GM12874 (cell line): ENCODE measurements around the gene CCT6B.

Source experiments
- CTCF ChIP-seq: IDR thresholded peaks from 2 replicates; pipeline ENCODE4 v1.5.1; 2011; ENCODE audit warnings: low read depth, mild to moderate bottlenecking, control low read depth, low read length, moderate library complexity; ENCODE audit not compliant: insufficient read depth

Gene CCT6B

GRCh38 chr17:34990921-34991365 lies 29.7 kb upstream of the CCT6B start:
- no peak for TF ChIP-seq CTCF

GRCh38 chr17:34989473-34989872 lies 28.2 kb upstream of the CCT6B start:
- TF ChIP-seq CTCF, result no peak

DNA sequence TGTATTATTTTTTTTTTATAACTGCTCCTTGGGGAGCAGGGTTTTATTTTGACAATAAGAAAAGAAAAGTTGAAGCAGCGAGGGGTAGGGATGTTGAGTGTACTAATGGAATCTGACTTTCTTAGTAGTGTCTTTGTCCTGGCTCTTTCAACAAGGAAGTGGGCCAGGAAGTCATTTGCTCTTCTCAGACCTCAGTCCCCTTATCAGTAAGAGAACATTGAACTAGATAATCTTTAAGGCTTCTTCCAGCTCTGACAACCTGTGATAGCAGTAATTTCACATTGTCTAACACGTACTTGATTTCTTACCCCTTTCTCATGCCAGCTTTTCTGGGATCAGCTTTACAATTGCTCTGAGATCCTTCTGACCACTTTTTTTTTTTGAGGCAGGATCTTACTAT lies 27.4 kb upstream of the CCT6B start:
- TF ChIP-seq CTCF, result no peak

- TF ChIP-seq CTCF, result no peak
Measured at GRCh38 chr17:34987232-34987631, 26.0 kb upstream of the CCT6B start.

GRCh38 chr17:34981538-34982241 lies 20.4 kb upstream of the CCT6B start:
- no peak for TF ChIP-seq CTCF

GRCh38 chr17:34980681-34981537 lies 19.6 kb upstream of the CCT6B start:
- TF ChIP-seq CTCF, result peak; percentile 43

DNA sequence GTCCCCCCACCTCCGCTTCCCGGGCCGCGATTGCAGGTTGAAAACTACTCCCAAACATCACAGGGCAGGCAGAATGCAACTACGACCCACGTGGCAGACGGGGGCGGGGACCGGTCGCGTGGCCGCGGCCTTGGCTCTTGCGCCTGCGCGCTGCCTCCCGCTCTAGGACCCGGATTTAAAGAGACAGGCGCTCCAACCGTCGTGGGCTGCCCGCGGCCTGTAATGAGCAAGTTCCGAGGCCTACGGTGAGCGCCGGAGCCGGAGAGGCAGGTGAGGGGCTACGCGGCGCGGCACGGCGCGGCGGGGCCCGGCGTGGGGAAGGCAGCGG lies 19.1 kb upstream of the CCT6B start, which contains the start of gene LIG3:
Gene LIG3 (plus strand): TSS at position 160 of the 328 bp plus-strand sequence. CDS start 2,494 bp downstream, outside the sequence.
- TF ChIP-seq CTCF, result no peak
